D721Med (cell line): Measurements from ENCODE around the gene PSPC1.
"Not testable (repeated sequence)": the region's sequence is repeated elsewhere in the genome, so short reads cannot be mapped to it uniquely, and the experiment has no call there.

Experiments used
- DNase-seq: peaks from one replicate; pipeline ENCODE4 v3.0.0; 2011; ENCODE audit warnings: low spot score; ENCODE audit not compliant: insufficient read length
- FAIRE-seq: peaks from 2 replicates; lab custom pipeline; 2011; peaks lifted over from hg19 to GRCh38; lab: Jason Lieb, UNC
- CTCF ChIP-seq: IDR thresholded peaks from 2 replicates; pipeline ENCODE4 v1.5.1; 2012; ENCODE audit warnings: mild to moderate bottlenecking, control low read depth; ENCODE audit not compliant: insufficient read depth; ENCODE audit errors: missing control alignments

Gene PSPC1

GRCh38 chr13:19781526-19781925 is 1.2 kb downstream of the PSPC1 start:
- TF ChIP-seq CTCF = no peak
- no peak for FAIRE-seq
- DNase-seq = no peak

GRCh38 chr13:19780753-19781418 is 1.9 kb downstream of the PSPC1 start:
- not testable (repeated sequence) for FAIRE-seq, DNase-seq

- no peak for TF ChIP-seq CTCF
- DNase-seq = no peak
- FAIRE-seq = no peak
These were observed 10.4 kb downstream of the PSPC1 start for GRCh38 chr13:19772306-19772705.

- no peak for TF ChIP-seq CTCF
- no peak for DNase-seq
- FAIRE-seq = no peak
These were observed 12.9 kb downstream of the PSPC1 start for GRCh38 chr13:19769854-19770253.

- DNase-seq (no peak), FAIRE-seq (no peak)
- TF ChIP-seq CTCF = no peak
These were observed 14.8 kb downstream of the PSPC1 start for GRCh38 chr13:19767966-19768365.

- DNase-seq (no peak), FAIRE-seq (no peak)
These were observed 16.2 kb downstream of the PSPC1 start for GRCh38 chr13:19766591-19766990.

GRCh38 chr13:19764237-19764636 is 18.5 kb downstream of the PSPC1 start:
- no peak for DNase-seq
- TF ChIP-seq CTCF = no peak
- no peak for FAIRE-seq

More at GRCh38 chr13:19766591-19766990, 16.2 kb downstream of the PSPC1 start:
- no peak for TF ChIP-seq CTCF
